Islet of Langerhans (tissue), 1 donor: ENCODE data around the gene FCRL5.
"Not testable (repeated sequence)": the region's sequence is repeated elsewhere in the genome, so short reads cannot be mapped to it uniquely, and the experiment has no call there.

Experiments used
- FAIRE-seq: peaks from one replicate; lab custom pipeline; 2011; peaks lifted over from hg19 to GRCh38; lab: Jason Lieb, UNC

FCRL5 gene

DNA sequence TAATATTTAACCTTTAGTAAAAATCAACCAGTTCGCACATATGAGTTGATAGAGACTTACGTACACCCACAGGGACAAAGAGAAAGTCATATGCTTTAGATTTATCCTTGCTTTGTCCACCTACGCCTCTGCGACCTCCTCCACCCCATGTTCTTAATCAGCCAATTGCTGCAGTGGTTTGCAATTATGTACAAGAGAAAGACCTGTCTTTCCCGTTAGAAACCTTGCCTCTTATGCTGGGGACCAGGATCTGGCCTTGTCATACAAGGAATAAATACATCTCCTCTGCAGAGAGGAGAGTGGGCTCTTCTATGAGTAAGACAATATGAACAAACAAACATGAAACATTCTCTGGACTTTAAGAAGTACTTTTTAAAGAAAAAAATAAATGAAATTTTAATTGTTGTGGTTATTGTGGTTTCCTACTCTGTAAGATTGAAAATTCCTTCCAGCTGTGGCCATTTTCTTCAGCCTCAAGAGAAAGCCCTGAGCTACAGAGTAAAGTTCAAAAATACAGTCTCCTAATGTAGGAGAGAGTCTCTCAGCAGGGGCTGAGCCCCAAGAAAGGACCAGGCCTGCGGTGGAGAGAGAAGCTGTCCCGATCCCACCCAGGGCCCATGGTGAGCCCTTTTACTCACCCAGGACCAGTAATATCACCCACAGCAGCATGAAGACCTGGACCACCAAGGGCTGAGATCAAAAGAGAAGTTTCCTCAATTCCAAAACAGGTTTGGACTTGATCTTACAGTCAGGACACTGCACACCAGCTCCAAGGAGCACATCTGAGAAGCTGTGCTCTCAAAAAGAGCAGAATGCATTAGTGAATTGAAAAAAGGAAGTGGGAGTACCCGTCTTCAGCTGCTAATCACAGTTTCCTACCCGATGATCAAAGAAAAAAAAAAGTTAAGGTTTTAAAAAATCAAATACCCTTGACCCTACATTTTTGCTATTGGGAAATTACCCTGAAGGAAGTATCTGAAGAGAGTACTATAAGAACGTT, at the start of gene FCRL5:
Gene FCRL5 (minus strand): TSS at position 822 of the 1,000 bp plus-strand sequence. CDS start 153 bp downstream, at position 669.
- no peak for FAIRE-seq

DNA sequence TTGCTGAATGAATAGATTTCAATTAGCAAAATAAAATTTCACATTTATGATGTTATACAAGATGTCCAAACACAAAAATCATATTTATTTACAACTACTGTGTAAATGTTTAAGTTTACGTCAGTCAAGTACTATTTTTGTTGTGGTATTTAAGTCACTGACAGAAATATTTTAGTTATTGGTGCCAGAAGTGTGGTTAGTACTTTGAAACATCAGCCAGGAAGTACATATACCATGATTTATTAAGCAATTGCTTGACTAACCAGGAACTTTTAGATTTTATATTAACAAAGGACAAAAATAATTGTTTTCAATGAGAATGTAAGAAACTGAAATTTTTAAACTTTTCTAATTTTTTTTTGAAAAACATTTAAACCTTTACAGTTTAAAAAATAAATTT, 47.9 kb upstream of the FCRL5 start:
- no peak for FAIRE-seq

DNA sequence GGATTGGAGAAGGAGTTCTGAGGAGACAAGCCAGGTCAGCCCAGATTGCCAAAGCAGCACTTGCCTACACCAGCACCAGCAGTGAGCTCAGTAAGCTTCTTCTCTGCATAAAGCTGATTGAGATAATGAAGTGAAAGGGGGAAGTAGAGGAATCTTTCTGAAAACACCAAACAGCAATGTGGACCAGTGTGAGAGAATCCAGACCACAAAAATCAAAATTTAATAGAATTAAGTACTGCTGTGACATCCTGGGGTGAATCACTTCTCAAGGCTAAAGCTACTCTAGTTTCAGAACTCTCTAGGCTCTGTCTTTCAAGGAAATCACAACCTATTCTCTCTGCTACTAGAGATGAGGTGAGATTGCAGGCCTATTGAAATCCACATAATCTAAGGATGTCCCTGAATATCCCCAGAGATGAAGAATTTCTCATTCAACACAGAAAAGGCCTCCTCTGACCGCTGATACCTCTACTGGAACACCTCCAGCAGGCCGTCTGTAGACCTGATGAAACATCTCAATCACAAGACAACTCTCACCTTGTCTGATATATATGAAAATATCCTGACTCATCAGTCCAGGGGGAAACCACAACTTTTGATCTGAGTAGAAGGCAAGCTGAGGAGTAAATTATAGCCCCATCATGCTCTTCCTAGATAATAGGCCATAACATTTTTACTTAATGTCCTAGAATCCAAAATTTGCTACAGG, 45.8 kb upstream of the FCRL5 start, which contains the start of gene FCRL4:
Gene FCRL4 (minus strand): TSS at position 127 of the 709 bp plus-strand sequence. CDS start 141 bp downstream, outside the sequence.
- FAIRE-seq: no peak

DNA sequence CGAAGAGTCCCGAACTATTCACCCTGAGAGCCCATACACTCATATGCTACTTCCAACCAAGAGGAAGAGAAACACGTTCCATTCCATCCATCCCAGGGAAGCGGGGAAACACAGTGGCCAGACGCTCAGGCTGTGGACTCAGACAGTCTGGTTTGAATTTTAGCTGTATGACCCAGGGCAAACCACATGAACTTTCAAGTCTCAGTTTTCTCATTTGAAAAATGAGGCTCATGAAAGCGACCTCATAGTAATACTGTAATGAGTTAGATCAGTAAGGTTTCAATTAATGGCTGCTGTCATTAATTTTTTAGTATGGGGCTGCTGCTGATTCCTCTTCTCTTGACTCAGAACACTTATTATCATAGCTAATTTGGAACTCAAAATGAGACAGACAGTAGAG, 44.1 kb upstream of the FCRL5 start:
- no peak for FAIRE-seq

DNA sequence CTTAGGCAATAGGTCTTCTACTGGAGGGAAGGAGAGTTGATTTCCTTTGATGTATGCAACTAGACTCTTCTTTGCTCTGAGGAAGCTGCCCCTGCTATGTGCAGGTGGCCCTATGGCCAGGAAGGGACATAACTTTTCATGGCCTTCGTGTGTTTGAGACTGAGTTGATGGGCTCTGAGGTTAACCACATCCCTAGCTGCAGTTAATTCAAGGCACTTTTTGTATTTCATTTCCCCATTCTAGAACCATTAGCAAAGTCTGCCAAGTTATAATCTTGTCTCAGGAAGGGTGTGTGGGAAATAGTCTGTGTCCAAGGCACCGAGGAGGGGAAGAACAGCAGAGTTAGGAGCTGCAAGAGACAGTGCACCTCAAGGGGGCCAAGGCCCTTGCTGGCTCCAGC, 43.0 kb upstream of the FCRL5 start:
- FAIRE-seq: no peak

DNA sequence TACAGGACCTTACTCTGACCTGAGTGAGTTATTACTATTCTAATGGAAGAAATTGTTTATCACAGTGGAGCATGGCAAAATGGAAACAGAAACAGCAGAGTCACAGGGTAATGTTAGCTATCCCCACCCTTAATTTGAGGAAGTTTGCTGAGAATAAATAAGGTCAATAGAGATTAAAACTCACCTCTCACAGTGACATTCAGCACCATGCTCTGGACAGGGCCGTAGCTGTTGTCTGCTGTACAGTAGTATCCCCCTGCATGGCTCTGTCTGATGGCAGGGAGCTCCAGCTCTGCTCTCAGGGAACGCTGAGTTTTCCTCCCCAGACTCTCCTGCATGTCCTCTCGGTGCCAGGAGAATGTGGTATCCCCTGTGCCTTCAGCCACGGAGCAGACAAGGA, 33.7 kb upstream of the FCRL5 start:
- no peak for FAIRE-seq

DNA sequence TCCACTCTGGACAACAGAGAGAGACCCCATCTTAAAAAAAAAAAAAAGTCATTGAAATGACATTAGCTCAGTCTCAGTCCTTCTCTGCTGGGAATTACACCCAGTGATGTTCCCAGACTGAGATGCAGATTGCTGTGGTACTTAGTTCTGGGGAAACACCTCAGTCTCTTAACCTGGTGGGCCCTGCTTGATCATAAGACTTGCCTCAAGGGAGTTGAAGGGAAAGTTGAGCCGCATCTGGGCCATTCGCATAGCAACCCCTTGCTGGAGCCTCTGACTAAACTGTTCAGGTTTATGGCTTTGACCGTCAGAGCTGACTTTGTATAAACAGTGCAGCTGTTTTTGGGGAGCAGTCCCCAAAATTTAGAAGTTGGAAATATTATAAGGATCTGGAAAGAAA, 32.2 kb upstream of the FCRL5 start:
- no peak for FAIRE-seq

DNA sequence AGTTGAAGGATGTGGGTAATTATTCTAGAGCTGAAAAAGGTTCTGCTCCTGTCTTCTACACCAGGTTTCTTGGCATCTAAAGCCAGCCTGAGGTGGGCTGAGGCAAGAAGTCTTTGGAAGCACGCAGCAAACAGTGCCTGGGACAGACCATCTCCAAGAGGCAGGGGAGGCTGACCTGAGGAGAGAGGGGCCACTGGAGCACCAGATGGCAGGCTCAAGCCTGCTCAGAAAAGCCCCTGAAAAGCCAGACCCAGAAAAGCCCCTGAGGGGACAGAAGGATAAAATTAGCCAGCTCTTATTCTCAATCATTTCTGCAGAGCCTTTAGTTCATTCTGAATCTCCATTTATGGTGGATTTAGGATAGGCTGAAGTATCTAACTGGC, 28.5 kb upstream of the FCRL5 start:
- no peak for FAIRE-seq

DNA sequence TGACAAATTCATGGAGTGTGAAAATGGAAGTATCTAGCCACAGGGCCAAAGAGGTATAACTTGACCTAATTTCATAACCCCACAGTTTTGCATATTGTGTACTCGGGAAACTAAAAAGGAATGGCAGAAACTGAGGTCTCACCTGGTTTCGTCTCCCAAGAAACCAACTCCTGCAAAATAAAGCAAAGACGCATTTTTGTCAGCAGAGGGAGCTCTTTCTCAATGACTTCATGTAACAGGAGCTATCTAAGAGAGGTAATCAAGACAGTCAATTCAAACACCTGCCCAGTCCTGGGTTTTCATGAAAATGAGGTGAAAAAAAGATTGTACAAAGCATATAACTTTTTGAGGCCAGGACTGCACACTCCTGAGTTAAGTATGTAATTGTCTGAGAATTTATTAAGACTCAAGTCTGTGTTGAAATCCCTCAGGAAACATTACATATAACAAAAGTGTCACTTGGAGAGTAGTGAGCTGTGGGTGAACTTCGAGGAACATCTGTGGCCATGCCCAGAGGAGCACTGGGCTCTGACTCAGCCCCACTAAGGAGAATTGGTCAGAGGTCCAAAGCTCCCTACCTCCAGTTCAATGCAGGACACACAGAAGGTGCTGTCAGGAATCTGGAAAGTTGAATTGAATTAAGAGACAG, 28.0 kb upstream of the FCRL5 start:
- peak; percentile 99 for FAIRE-seq

DNA sequence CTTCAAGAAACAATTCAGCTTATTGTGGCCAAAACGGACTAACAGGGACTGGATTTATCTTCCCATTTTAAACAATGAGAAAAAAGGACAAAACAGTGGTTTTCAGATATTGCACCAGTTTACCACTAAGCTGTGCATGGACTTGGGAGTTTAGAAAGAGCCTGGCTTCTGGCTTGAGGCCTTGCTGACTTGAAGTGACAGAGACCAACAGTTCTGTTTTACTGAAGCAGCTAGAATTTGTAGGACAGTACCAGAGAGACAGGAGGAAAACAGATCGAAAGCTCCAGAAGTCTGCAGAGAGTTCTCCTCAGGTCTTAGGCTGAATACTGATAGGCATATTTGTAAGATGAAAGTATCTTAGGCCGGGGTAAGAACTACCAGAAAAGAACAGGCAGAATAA, 25.1 kb upstream of the FCRL5 start:
- FAIRE-seq: no peak

DNA sequence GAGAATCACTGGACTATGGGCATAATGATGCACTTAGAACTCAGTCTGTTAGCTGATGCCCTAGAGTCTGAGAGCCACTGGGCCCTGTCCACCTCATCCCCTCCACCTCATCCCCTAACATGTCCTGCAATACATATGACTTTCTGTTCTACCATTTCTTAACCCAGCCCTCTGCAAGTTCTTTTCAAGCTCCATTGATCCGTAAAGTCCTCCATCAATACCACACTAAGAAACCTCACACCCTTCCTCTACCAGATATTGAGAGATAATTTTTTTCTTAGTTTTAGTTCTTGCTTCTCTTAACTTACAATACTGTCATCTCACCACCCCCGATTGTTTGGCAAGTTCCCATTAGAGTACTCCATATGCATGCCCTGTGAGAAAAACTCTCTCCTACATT, 23.4 kb upstream of the FCRL5 start:
- no peak for FAIRE-seq

DNA sequence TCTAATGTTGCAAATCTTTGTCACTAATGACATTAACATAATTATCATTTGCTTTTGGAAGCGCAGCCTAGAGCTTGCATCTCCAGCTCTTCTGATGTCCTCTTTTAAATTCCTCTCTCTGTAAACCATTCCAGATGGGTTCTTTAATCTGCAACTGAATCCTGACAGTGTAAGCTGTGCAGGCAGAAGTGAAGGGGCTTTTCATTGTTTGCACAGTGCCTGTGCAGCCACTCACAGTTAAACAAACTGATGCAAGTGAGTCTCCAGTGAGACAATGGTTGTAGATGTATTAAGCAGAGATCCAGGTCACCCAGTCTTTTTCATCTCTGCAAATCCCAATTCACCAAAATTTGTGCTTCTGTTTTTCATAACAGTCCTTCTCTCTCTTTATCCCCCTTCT, 22.5 kb upstream of the FCRL5 start:
- no peak for FAIRE-seq

DNA sequence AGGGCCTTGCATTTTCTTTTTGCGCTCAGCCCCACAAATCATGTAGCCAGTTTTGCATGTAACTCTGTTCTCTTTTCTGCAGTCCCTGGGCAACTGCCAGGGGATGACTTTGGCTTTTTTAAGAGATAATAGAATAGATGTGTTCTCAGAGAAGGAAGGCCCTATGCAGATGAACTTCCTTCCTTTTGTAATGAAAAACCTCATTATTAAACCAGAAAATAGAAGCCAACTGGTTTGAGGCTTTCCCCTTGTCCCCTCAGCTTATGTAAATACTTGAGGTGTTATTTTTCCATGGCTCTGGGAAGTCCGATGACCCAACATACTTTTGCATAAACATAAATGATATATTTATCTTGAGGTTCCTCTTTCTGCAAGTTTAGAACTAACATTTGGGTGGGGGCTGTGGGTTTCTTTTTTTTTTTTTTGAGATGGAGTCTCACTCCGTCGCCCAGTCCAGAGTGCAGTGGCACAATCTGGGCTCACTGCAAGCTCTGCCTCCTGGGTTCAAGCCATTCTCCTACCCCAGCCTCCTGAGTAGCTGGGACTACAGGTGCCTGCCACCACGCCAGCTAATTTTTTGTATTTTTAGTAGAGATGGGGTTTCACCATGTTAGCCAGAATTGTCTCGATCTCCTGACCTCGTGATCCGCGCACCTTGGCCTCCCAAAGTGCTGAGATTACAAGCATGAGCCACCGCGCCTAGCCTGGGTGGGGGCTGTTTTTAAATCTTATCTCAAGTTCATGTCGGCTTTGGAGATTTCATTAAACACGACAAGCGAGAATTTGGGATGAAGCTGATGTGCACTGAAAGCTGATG, 14.4 kb upstream of the FCRL5 start:
- FAIRE-seq: no peak

DNA sequence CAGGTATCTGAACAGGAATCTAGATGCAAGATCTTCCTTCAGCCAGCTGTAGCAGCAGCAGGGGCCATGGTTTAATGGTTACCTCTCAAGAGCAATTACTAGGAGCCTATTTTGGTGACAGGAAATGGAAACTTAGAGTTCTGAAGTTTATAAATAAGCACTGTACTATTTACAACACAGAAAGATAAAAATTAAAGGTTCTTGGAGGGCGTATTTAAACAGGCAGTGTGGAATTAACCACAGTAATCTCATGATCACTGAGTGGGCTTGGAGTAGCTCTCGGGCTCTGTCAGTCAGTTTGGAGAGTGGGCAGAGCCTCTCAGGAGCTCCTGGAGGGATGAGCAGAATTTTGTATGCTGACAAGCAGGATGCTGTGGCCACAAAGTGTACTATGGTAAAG, 10.2 kb upstream of the FCRL5 start:
- FAIRE-seq: no peak

DNA sequence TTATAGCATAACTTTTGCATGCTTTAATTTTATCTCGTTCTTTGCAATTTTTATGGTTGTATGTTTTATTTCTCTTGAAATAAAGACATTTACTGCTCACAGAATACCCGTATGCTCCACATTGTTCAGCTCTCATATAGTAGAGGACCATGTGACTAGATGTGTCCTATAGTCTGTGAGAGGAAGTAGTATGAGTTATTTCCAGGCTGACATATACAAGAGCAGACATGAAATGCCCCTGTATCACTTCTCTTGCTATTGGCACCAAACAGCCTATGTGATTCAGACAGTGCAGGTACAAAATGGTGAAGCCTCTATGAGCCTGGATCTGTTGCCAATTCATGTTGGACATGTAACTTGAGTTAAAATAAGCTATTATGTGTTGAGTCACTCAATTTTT, 5.8 kb upstream of the FCRL5 start:
- FAIRE-seq: no peak

DNA sequence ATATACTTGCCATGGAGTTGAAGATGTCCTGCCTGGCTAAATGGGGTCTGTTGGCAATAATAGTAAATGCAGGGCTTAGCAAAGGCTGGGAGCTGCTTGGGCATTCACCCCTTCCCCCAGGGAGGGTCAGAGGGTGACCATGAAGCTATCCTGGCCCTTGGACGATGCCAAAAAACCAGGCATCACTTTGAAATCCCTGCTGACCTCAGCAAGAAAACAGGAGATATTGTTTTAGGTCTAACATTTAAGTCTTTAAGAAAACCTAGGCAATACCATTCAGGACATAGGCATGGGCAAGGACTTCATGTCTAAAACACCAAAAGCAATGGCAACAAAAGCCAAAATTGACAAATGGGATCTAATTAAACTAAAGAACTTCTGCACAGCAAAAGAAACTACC, 4.2 kb downstream of the FCRL5 start:
- not testable (repeated sequence) for FAIRE-seq

DNA sequence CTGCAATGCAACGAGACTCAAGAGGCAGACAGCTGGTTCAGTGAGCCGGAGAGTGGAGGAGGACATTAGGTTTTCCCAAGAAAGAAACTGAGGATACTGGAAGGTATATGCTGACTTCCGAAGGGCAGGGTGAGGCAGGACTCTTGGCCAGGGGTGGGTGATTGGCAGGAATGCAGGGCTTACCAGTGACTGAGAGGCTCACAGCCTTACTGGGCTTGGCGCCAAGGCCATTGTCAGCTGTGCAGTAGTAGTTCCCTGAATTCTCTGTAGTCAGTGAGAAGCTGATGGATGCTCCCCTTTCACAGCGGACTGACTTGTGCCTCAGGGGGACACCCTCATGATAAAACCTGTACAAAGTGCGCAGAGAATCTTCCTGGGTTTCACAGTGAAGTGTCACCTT, 9.6 kb downstream of the FCRL5 start:
- FAIRE-seq: no peak

DNA sequence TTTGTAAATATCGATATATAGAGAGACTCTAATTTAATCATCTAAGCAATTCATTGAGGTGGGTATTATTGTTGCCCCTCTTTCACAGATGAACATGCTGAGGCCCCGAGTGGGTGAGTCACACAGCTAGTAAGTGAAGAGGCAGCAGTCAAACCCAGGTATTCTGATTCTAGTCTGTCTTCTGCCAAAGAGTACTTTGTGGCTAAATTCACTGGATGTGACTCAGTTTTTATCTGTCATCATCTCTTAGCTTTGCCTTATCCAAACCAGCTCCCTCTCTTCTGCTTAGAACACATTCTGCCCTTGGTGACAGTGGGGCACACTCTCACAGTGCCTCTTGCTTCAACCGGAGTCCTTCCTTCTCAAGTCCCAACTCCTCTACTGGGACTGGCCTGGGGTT, 11.5 kb downstream of the FCRL5 start:
- FAIRE-seq: no peak

DNA sequence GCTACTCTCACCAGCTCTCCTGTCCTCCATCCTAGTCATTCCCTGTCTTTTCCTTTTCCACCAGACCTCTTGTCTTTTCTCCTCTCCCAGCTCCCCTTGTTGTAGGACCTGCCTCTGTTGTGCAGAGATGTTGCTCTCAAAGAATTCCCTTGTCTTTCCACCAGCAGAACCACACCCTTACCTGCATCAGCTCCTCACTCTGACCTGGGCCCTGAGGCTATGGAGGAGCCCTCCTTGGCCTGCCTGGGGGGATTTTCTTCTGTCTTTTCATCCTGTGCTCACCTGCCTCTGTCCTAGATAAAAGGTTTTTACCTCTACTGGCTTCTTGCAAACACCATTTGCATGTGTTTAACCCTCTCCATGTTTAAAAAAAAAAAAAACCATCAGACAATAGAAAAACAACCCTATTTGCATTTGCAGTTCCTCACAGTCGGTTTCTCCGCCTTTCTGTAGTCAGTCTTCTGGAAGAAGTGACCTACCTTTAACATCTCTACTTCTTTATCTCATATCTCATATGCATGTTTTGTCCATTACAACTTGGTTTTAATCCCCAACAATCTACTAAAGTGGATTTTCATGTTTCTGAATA, 12.1 kb downstream of the FCRL5 start:
- no peak for FAIRE-seq

DNA sequence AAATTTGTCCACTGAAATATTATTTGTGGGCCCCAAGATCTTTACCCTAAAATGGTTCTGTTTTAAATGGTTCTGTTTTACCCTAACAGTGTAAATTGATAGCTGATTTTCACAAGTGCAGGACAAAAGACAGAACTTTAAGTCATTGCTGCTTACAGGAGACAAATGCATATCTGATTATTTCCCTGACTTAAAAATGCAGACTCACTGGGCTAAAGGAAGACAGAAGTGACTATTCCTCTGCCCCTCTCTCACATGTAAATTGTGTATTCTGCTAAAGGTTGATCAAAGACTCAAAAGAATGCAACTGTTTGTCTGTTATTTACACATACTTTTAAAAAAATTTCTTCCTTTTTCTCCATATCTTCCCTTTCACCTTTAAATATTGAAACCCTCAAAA, 12.7 kb downstream of the FCRL5 start:
- no peak for FAIRE-seq

DNA sequence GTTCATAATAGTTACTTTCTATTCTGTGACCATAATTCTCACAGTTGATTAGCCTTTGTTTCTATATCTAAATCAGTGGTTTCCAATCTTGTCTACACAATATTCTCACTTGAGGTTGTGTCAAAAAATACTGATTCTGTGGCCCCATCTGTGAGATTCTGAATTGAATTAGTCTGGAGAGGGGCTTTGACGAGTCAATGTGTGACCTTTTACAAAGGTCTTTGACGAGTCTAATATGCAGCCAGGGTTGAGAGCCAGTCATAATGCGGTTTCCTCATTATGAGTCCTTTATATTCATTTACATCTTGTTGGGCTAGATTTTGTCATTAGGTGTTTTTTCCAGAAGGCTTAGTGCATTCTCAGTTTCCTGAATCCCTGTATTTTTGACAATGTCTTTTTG, 19.7 kb downstream of the FCRL5 start:
- FAIRE-seq: no peak
